HG02571 (cell line): ENCODE measurements around the gene INPP4B.
"Not testable (repeated sequence)": the region's sequence is repeated elsewhere in the genome, so short reads cannot be mapped to it uniquely, and the experiment has no call there.

Source experiments
- ATAC-seq: cut with Tn5 transposase; IDR thresholded peaks from one replicate; pipeline ENCODE4 v1.9.1; 2021; ENCODE audit warnings: mild to moderate bottlenecking, moderate library complexity; ENCODE audit not compliant: unreplicated experiment

Gene INPP4B

GRCh38 chr4:142549726-142550463 lies 296.2 kb downstream of the INPP4B start:
- ATAC-seq, result no peak

- no peak for ATAC-seq
These were observed 296.9 kb downstream of the INPP4B start for GRCh38 chr4:142549248-142549647.

- ATAC-seq, result no peak
These were observed 297.6 kb downstream of the INPP4B start for GRCh38 chr4:142548491-142548890.

- no peak for ATAC-seq
These were observed 298.1 kb downstream of the INPP4B start for GRCh38 chr4:142547974-142548373.

- ATAC-seq, result no peak
These were observed 301.5 kb downstream of the INPP4B start for GRCh38 chr4:142544594-142544993.

- ATAC-seq, result no peak
These were observed 302.1 kb downstream of the INPP4B start for GRCh38 chr4:142544039-142544438.

- ATAC-seq, result no peak
These were observed 305.7 kb downstream of the INPP4B start for GRCh38 chr4:142540483-142540804.

GRCh38 chr4:142539796-142540482 lies 306.2 kb downstream of the INPP4B start:
- ATAC-seq, result no peak

GRCh38 chr4:142535009-142535408 lies 311.1 kb downstream of the INPP4B start:
- no peak for ATAC-seq

- no peak for ATAC-seq
These were observed 314.0 kb downstream of the INPP4B start for GRCh38 chr4:142532054-142532453.

- ATAC-seq, result no peak
These were observed 315.4 kb downstream of the INPP4B start for GRCh38 chr4:142530728-142531127.

GRCh38 chr4:142528433-142528832 lies 317.7 kb downstream of the INPP4B start:
- ATAC-seq, result no peak

- no peak for ATAC-seq
These were observed 323.0 kb downstream of the INPP4B start for GRCh38 chr4:142523111-142523510.

GRCh38 chr4:142519342-142519741 lies 326.8 kb downstream of the INPP4B start:
- ATAC-seq, result no peak

GRCh38 chr4:142516686-142517526 lies 329.2 kb downstream of the INPP4B start:
- no peak for ATAC-seq

GRCh38 chr4:142512161-142512560 lies 333.9 kb downstream of the INPP4B start:
- ATAC-seq, result no peak

GRCh38 chr4:142509881-142510280 lies 336.2 kb downstream of the INPP4B start:
- ATAC-seq, result no peak

GRCh38 chr4:142509381-142509780 lies 336.7 kb downstream of the INPP4B start:
- ATAC-seq, result not testable (repeated sequence)

GRCh38 chr4:142500966-142501365 lies 345.1 kb downstream of the INPP4B start:
- ATAC-seq, result no peak

GRCh38 chr4:142497606-142498005 lies 348.5 kb downstream of the INPP4B start:
- no peak for ATAC-seq

- no peak for ATAC-seq
These were observed 352.6 kb downstream of the INPP4B start for GRCh38 chr4:142493255-142494110.
